Activated CD4-positive, alpha-beta T cell treated with anti-CD3 and anti-CD28 coated beads, Interleukin-2, amount 50 U/mL, for 16 hours (primary cell): ENCODE measurements around the gene YTHDF1.
"Not testable (repeated sequence)": the region's sequence is repeated elsewhere in the genome, so short reads cannot be mapped to it uniquely, and the experiment has no call there.

Experiments used
- DNase-seq: peaks from one replicate; pipeline ENCODE4 v3.0.0-alpha.2; 2020

YTHDF1 gene

GRCh38 chr20:63167918-63168520, 47.9 kb downstream of the YTHDF1 start:
- DNase-seq = no peak

GRCh38 chr20:63167026-63167917, 48.7 kb downstream of the YTHDF1 start:
- no peak for DNase-seq

GRCh38 chr20:63166193-63167020, 49.5 kb downstream of the YTHDF1 start:
- no peak for DNase-seq

- no peak for DNase-seq
Measured at GRCh38 chr20:63165356-63166192, 50.4 kb downstream of the YTHDF1 start.

GRCh38 chr20:63164484-63165355, 51.2 kb downstream of the YTHDF1 start:
- DNase-seq = no peak

GRCh38 chr20:63163596-63164483, 52.1 kb downstream of the YTHDF1 start:
- no peak for DNase-seq

GRCh38 chr20:63163171-63163570, 52.8 kb downstream of the YTHDF1 start:
- no peak for DNase-seq

- no peak for DNase-seq
Measured at GRCh38 chr20:63162206-63162795, 53.6 kb downstream of the YTHDF1 start.

- DNase-seq = no peak
Measured at GRCh38 chr20:63161176-63161651, 54.7 kb downstream of the YTHDF1 start.

- no peak for DNase-seq
Measured at GRCh38 chr20:63160641-63161175, 55.2 kb downstream of the YTHDF1 start.

GRCh38 chr20:63159826-63160640, 55.9 kb downstream of the YTHDF1 start:
- no peak for DNase-seq

- DNase-seq = not testable (repeated sequence)
Measured at GRCh38 chr20:63159251-63159650, 56.7 kb downstream of the YTHDF1 start.

GRCh38 chr20:63158845-63159244, 57.1 kb downstream of the YTHDF1 start:
- DNase-seq = no peak

GRCh38 chr20:63158352-63158751, 57.6 kb downstream of the YTHDF1 start:
- no peak for DNase-seq

GRCh38 chr20:63157431-63157830, 58.5 kb downstream of the YTHDF1 start:
- not testable (repeated sequence) for DNase-seq

- no peak for DNase-seq
Measured at GRCh38 chr20:63156221-63156671, 59.7 kb downstream of the YTHDF1 start.

- no peak for DNase-seq
Measured at GRCh38 chr20:63155266-63156165, 60.4 kb downstream of the YTHDF1 start.
